HG02759 (cell line): Measurements from ENCODE around the gene WIPI1.
"Not testable (repeated sequence)": the region's sequence is repeated elsewhere in the genome, so short reads cannot be mapped to it uniquely, and the experiment has no call there.

Experiments
- ATAC-seq: cut with Tn5 transposase; IDR thresholded peaks from one replicate; pipeline ENCODE4 v1.9.1; 2021; ENCODE audit warnings: mild to moderate bottlenecking, moderate library complexity; ENCODE audit not compliant: unreplicated experiment

Gene WIPI1

GRCh38 chr17:68420065-68420464 is 37.2 kb downstream of the WIPI1 start:
- ATAC-seq: no peak

- no peak for ATAC-seq
Measured at GRCh38 chr17:68418876-68419275, 38.4 kb downstream of the WIPI1 start.

- no peak for ATAC-seq
Measured at GRCh38 chr17:68417317-68417716, 40.0 kb downstream of the WIPI1 start.

- not testable (repeated sequence) for ATAC-seq
Measured at GRCh38 chr17:68414901-68415300, 42.4 kb downstream of the WIPI1 start.

- not testable (repeated sequence) for ATAC-seq
Measured at GRCh38 chr17:68413597-68414560, 43.4 kb downstream of the WIPI1 start.

GRCh38 chr17:68407656-68408055 is 49.6 kb downstream of the WIPI1 start:
- not testable (repeated sequence) for ATAC-seq

GRCh38 chr17:68403837-68404236 is 53.5 kb downstream of the WIPI1 start:
- not testable (repeated sequence) for ATAC-seq

GRCh38 chr17:68403122-68403521 is 54.2 kb downstream of the WIPI1 start:
- ATAC-seq: no peak

GRCh38 chr17:68401288-68401687 is 56.0 kb downstream of the WIPI1 start:
- no peak for ATAC-seq

- ATAC-seq: no peak
Measured at GRCh38 chr17:68400404-68400735, 56.9 kb downstream of the WIPI1 start.

GRCh38 chr17:68399638-68400403 is 57.5 kb downstream of the WIPI1 start:
- ATAC-seq: no peak

- ATAC-seq: peak; percentile 83
Measured at GRCh38 chr17:68398691-68399637, 58.3 kb downstream of the WIPI1 start.

GRCh38 chr17:68397108-68397536 is 60.2 kb downstream of the WIPI1 start:
- ATAC-seq: no peak

GRCh38 chr17:68396226-68397107 is 60.8 kb downstream of the WIPI1 start:
- ATAC-seq: no peak

GRCh38 chr17:68394608-68395331 is 62.5 kb downstream of the WIPI1 start:
- no peak for ATAC-seq

GRCh38 chr17:68391561-68392268 is 65.6 kb downstream of the WIPI1 start:
- no peak for ATAC-seq

GRCh38 chr17:68390888-68391545 is 66.3 kb downstream of the WIPI1 start:
- ATAC-seq: no peak

GRCh38 chr17:68389041-68389440 is 68.3 kb downstream of the WIPI1 start:
- ATAC-seq: no peak
